MM.1S (cell line): ENCODE measurements around the gene PLCB4.

Experiments
- CTCF ChIP-seq: fragments of 300-600 bp; sonication (generic); IDR thresholded peaks from 2 replicates; pipeline ENCODE4 v1.5.1; 2016; ENCODE audit warnings: antibody characterized with exemption, low read length, mixed read lengths
- EZH2phosphoT487 ChIP-seq: fragments of 300-600 bp; sonication (generic); IDR thresholded peaks from 2 replicates; pipeline ENCODE4 v1.6.1; 2018; ENCODE audit warnings: antibody characterized with exemption, low read length

- no peak for TF ChIP-seq CTCF
- TF ChIP-seq EZH2phosphoT487 = no peak
These were observed 48.7 kb downstream of the PLCB4 start for GRCh38 chr20:9117548-9117947.
